HEK293 (cell line): ENCODE results near the gene SFT2D3.

Experiments
- CTCF ChIA-PET: fragments of 350-600 bp; formaldehyde crosslinking; extraction: SDS; loops from one replicate; lab custom pipeline; 2021; ENCODE audit warnings: antibody characterized with exemption; lab: Yijun Ruan, JAX
- POLR2A ChIA-PET: fragments of 300-600 bp; formaldehyde crosslinking; extraction: SDS; loops from one replicate; lab custom pipeline; 2020; ENCODE audit warnings: antibody characterized with exemption, inconsistent platforms; lab: Yijun Ruan, JAX
- H3K27ac ChIP-seq: fragments of 200-500 bp; sonication (Bioruptor generic); 2 replicates; pipeline ENCODE4 v1.5.1; 2014; ENCODE audit warnings: low read depth, low read length, control low read depth, inconsistent platforms; ENCODE audit errors: extremely low read depth
- H3K36me3 ChIP-seq, 2 experiments: fragments of 200-500 bp in 1 of 2; sonication (Bioruptor generic) in 1 of 2; 1 replicate in 1 of 2; 2 replicates in 1 of 2; pipeline ENCODE4 v1.5.1; 2014 to 2017; ENCODE audit warnings: inconsistent platforms in 2 of 2, low read length in 2 of 2; ENCODE audit not compliant: control insufficient read depth in 2 of 2, insufficient read depth in 1 of 2
- H3K4me1 ChIP-seq: fragments of 200-500 bp; sonication (Bioruptor generic); 2 replicates; pipeline ENCODE4 v1.5.1; 2014; ENCODE audit warnings: mild to moderate bottlenecking, low read length, inconsistent platforms; ENCODE audit not compliant: control insufficient read depth, insufficient read depth
- H3K4me3 ChIP-seq: 2 replicates; pipeline ENCODE4 v1.5.1; 2011; ENCODE audit warnings: low read depth, mild to moderate bottlenecking, control low read depth, low read length, moderate library complexity
- H3K9me3 ChIP-seq: fragments of 200-500 bp; sonication (Bioruptor generic); 2 replicates; pipeline ENCODE4 v1.5.1; 2014; ENCODE audit warnings: low read depth, low read length, inconsistent platforms; ENCODE audit not compliant: control insufficient read depth, insufficient read depth
- ATF2 ChIP-seq: fragments of 450-650 bp; formaldehyde crosslinking; IDR thresholded peaks from 2 replicates; pipeline ENCODE4 v1.5.1; 2016; ENCODE audit warnings: missing biosample characterization, missing genetic modification characterization, low read depth
- GLIS1 ChIP-seq: fragments of 450-650 bp; formaldehyde crosslinking; IDR thresholded peaks from 2 replicates; pipeline ENCODE4 v1.5.1; 2016; ENCODE audit warnings: missing biosample characterization, missing genetic modification characterization
- KLF1 ChIP-seq: fragments of 450-650 bp; formaldehyde crosslinking; IDR thresholded peaks from 2 replicates; pipeline ENCODE4 v1.5.1; 2016; ENCODE audit warnings: missing biosample characterization, missing genetic modification characterization
- PBX3 ChIP-seq: sonication (generic); formaldehyde crosslinking; IDR thresholded peaks from 2 replicates; pipeline ENCODE4 v1.8.1; 2022; ENCODE audit warnings: mild to moderate bottlenecking, moderate library complexity, missing genetic modification reagents
- PRDM4 ChIP-seq: fragments of 450-650 bp; formaldehyde crosslinking; IDR thresholded peaks from 2 replicates; pipeline ENCODE4 v1.5.1; 2017; ENCODE audit warnings: missing biosample characterization, missing genetic modification characterization
- REST ChIP-seq: fragments of 450-650 bp; formaldehyde crosslinking; IDR thresholded peaks from 2 replicates; pipeline ENCODE4 v1.5.1; 2016; ENCODE audit warnings: missing biosample characterization, missing genetic modification characterization
- ZBTB20 ChIP-seq: fragments of 450-650 bp; formaldehyde crosslinking; IDR thresholded peaks from 2 replicates; pipeline ENCODE4 v1.5.1; 2016; ENCODE audit warnings: missing biosample characterization, missing genetic modification characterization
- ZBTB8A ChIP-seq: fragments of 450-650 bp; formaldehyde crosslinking; IDR thresholded peaks from 2 replicates; pipeline ENCODE4 v1.5.1; 2016; ENCODE audit warnings: missing biosample characterization, missing genetic modification characterization
- ZFHX2 ChIP-seq: fragments of 450-650 bp; formaldehyde crosslinking; conservative IDR thresholded peaks from 2 replicates; pipeline ENCODE4 v1.5.1; 2016; ENCODE audit warnings: missing biosample characterization, missing genetic modification characterization
- ZIC2 ChIP-seq: fragments of 450-650 bp; formaldehyde crosslinking; IDR thresholded peaks from 2 replicates; pipeline ENCODE4 v1.5.1; 2016; ENCODE audit warnings: missing biosample characterization, missing genetic modification characterization
- ZNF184 ChIP-seq: fragments of 450-650 bp; IDR thresholded peaks from 2 replicates; pipeline ENCODE4 v1.5.1; 2018; ENCODE audit warnings: missing biosample characterization, mild to moderate bottlenecking, missing genetic modification characterization
- ZNF24 ChIP-seq: fragments of 450-650 bp; formaldehyde crosslinking; IDR thresholded peaks from 2 replicates; pipeline ENCODE4 v1.5.1; 2016; ENCODE audit warnings: missing biosample characterization, missing genetic modification characterization
- ZNF266 ChIP-seq: fragments of 450-650 bp; formaldehyde crosslinking; IDR thresholded peaks from 2 replicates; pipeline ENCODE4 v1.5.1; 2016; ENCODE audit warnings: missing biosample characterization, missing genetic modification characterization, low read depth
- ZNF292 ChIP-seq: fragments of 450-650 bp; formaldehyde crosslinking; IDR thresholded peaks from 2 replicates; pipeline ENCODE4 v1.5.1; 2016; ENCODE audit warnings: low read depth, missing biosample characterization, missing genetic modification characterization, borderline replicate concordance
- ZNF449 ChIP-seq: fragments of 450-650 bp; formaldehyde crosslinking; IDR thresholded peaks from 2 replicates; pipeline ENCODE4 v1.5.1; 2017; ENCODE audit warnings: missing biosample characterization, mild to moderate bottlenecking, missing genetic modification characterization, moderate library complexity
- ZNF660 ChIP-seq: fragments of 450-650 bp; IDR thresholded peaks from 2 replicates; pipeline ENCODE4 v1.5.1; 2018; ENCODE audit warnings: missing biosample characterization, mild to moderate bottlenecking, missing genetic modification characterization
- ZSCAN16 ChIP-seq: fragments of 450-650 bp; formaldehyde crosslinking; IDR thresholded peaks from 2 replicates; pipeline ENCODE4 v1.5.1; 2016; ENCODE audit warnings: missing biosample characterization, missing genetic modification characterization

SFT2D3 gene

GRCh38 chr2:127672341-127673224 is 28.7 kb upstream of the SFT2D3 start (continued):
- no peak for TF ChIP-seq PRDM4 (tag by site-specific recombination)
- TF ChIP-seq ZSCAN16 (tag by site-specific recombination), result no peak
- no peak for TF ChIP-seq ATF2 (tag by site-specific recombination)

GRCh38 chr2:127673291-127674069 is 27.8 kb upstream of the SFT2D3 start:
- no peak overlapping the region for H3K27ac ChIP-seq
- no peak overlapping the region for H3K4me3 ChIP-seq
- no peaks in the 10 kb centered on the region for H3K4me1 ChIP-seq
- 0 out of 2 replicates have a peak, but pooled peaks have one; percentile 9 for TF ChIP-seq ZIC2 (tag by site-specific recombination)
- peak; percentile 88 for TF ChIP-seq GLIS1 (tag by site-specific recombination)
- TF ChIP-seq PBX3 (CRISPR knock-in tag), result no peak
- ChIA-PET CTCF (interaction anchor here (1.4 kb wide), 1 partner anchor 23 kb away, joined by 5 read pairs; no protein-coding TSS in a partner anchor), POLR2A (no interaction called here)
- H3K36me3 ChIP-seq, result no peaks in the 10 kb centered on the region
- H3K9me3 ChIP-seq, result no peaks in the 10 kb centered on the region

DNA sequence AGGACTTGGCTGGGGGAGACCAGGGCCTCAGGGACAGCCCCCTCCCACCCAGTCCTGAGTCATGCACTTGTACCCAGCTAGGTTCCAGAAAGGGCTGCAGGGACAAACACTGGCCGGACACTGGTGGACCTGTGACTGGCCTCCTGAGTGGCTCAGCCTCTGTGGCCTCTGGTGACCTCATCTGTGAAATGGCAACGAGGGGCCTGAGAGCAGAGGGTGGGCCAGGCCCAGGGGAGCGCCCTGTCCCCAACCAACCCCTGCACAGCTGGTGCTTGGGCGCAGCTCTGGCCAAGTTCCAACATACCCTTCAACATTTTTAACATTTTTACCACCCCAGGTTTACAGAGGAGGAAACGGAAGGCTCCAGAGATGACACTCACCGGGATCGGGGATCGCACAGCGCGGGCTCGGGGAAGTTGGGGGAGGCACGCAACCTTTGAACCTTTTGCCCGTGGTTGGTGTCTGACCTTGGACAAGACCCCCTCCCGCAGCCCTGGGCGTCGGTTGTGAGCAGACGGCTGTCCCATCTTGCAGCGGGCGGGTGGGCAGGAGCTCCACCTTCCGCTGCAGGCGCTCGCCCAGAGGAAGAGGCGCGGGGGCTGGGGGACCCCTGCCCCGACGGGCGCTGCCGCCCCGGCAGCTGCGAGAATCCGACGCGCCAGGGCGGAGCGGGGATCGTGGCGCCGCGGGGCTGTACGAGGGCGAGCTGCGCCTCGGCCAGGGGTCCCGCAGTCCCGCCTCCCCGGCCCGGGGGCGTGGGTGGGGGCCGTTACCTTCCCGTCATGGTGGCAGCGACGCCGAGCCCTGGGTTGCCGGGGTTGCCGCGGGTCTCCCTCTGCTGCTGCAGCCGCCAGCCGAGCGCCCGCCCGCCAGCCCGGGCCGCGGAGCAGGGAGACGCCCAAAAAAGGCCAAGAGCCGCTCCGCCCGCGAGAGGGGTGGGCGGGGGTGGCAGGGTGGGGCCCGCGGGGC is 26.8 kb upstream of the SFT2D3 start:
- no peaks in the 10 kb centered on the region for H3K36me3 ChIP-seq
- H3K4me3 ChIP-seq, result peak overlapping the region; percentile 41
- ChIA-PET CTCF (interaction anchor here (1.4 to 2.3 kb wide), 3 partner anchors 24 to 83 kb away, joined by 5 to 9 read pairs (median 8); no protein-coding TSS in a partner anchor), POLR2A (interaction anchor here (2.2 kb wide), 1 partner anchor 27 kb away, joined by 12 read pairs; the partner anchor contains the start of gene SFT2D3)
- H3K27ac ChIP-seq, result peak overlapping the region; percentile 28; the same call in 1 of the 2 replicates
- no peaks in the 10 kb centered on the region for H3K9me3 ChIP-seq
- H3K4me1 ChIP-seq, result no peaks in the 10 kb centered on the region
- TF ChIP-seq ZNF266 (tag by site-specific recombination) (no peak), KLF1 (tag by site-specific recombination) (peak; percentile 29; the same call in 1 of the 2 replicates), REST (no peak), ZNF449 (tag by site-specific recombination) (no peak), ZBTB8A (tag by site-specific recombination) (peak; percentile 59), ZNF292 (tag by site-specific recombination) (no peak), ZNF184 (tag by site-specific recombination) (no peak), ZFHX2 (tag by site-specific recombination) (peak; percentile 38), ZNF24 (tag by site-specific recombination) (no peak), ZBTB20 (tag by site-specific recombination) (peak; percentile 72), ZNF660 (tag by site-specific recombination) (no peak)
